Fibroblast of mammary gland (primary cell): ENCODE results near the gene AFF4.
"Not testable (repeated sequence)": the region's sequence is repeated elsewhere in the genome, so short reads cannot be mapped to it uniquely, and the experiment has no call there.

Experiments
- DNase-seq: peaks from one replicate; pipeline ENCODE4 v3.0.0-alpha.2; 2010; ENCODE audit warnings: low read depth
- H3K4me3 ChIP-seq: 2 replicates; pipeline ENCODE4 v1.5.1; 2011; ENCODE audit warnings: low read depth, mild to moderate bottlenecking, low read length, moderate library complexity; ENCODE audit not compliant: control insufficient read depth
- CTCF ChIP-seq: conservative IDR thresholded peaks from 2 replicates; pipeline ENCODE4 v1.5.1; 2011; ENCODE audit warnings: low read depth, low read length, inconsistent platforms; ENCODE audit not compliant: control insufficient read depth, insufficient read depth

The AFF4 gene

GRCh38 chr5:132963171-132964104 is at the start of gene AFF4:
Gene AFF4, minus strand, starts transcription at chr5:132963634. Its CDS starts 26,445 bp downstream, at chr5:132937189.
- H3K4me3 ChIP-seq = peak within 1 kb of the TSS; percentile 94
- no peak for TF ChIP-seq CTCF
- peak; percentile 94 for DNase-seq

GRCh38 chr5:133008455-133008854 is 45.0 kb upstream of the AFF4 start:
- not testable (repeated sequence) for DNase-seq, H3K4me3 ChIP-seq

GRCh38 chr5:133006653-133007052 is 43.2 kb upstream of the AFF4 start:
- DNase-seq = no peak
- no peak overlapping the region for H3K4me3 ChIP-seq
- no peak for TF ChIP-seq CTCF

- TF ChIP-seq CTCF = no peak
- no peak for DNase-seq
Observed at GRCh38 chr5:132999246-132999645, 35.8 kb upstream of the AFF4 start.

GRCh38 chr5:132998556-132998955 is 35.1 kb upstream of the AFF4 start:
- no peak for DNase-seq
- no peak overlapping the region for H3K4me3 ChIP-seq
- no peak for TF ChIP-seq CTCF

More at GRCh38 chr5:132999246-132999645, 35.8 kb upstream of the AFF4 start:
- no peak overlapping the region for H3K4me3 ChIP-seq

GRCh38 chr5:132996307-132996706 is 32.9 kb upstream of the AFF4 start:
- TF ChIP-seq CTCF = no peak
- no peak for DNase-seq
- H3K4me3 ChIP-seq = no peak overlapping the region

GRCh38 chr5:132987531-132988408 is 24.3 kb upstream of the AFF4 start:
- no peak for TF ChIP-seq CTCF
- DNase-seq = no peak
- no peak overlapping the region for H3K4me3 ChIP-seq

- DNase-seq, H3K4me3 ChIP-seq: not testable (repeated sequence)
Observed at GRCh38 chr5:132982971-132983370, 19.5 kb upstream of the AFF4 start.
